Gastroesophageal sphincter (tissue), 4 donors: Measurements from ENCODE around the gene ANKRD35. TPM values are rescaled to one million over a fixed set of nuclear protein-coding genes. Genes with fewer than 3 reads are reported as not detected.
A peak's percentile ranks its signal among the peaks of the same experiment; 100 is the strongest.

Source experiments
- ATAC-seq: fragments of 150-250 bp; one replicate; pipeline ENCODE4 v1.9.1; 2016; ENCODE audit warnings: mild to moderate bottlenecking, moderate library complexity
- H3K27ac ChIP-seq, 4 donors: fragments of 200-600 bp; sonication (generic) in 3 of 4; 1 replicate in 3 of 4; 2 replicates in 1 of 4; pipeline ENCODE4 v1.5.1; 2016 to 2019
- H3K27me3 ChIP-seq: fragments of 200-600 bp; sonication (generic); one replicate; pipeline ENCODE4 v1.5.1; 2019
- H3K36me3 ChIP-seq, 2 donors: fragments of 200-600 bp; sonication (generic); one replicate each; pipeline ENCODE4 v1.5.1; 2019; ENCODE audit warnings: control low read depth in 1 of 2
- H3K4me1 ChIP-seq, 3 donors: fragments of 200-600 bp; sonication (generic); 1 replicate in 2 of 3; 2 replicates in 1 of 3; pipeline ENCODE4 v1.5.1; 2016 to 2019; ENCODE audit warnings: control low read depth in 2 of 3
- H3K4me3 ChIP-seq, 2 donors: fragments of 200-600 bp; sonication (generic); one replicate each; pipeline ENCODE4 v1.5.1; 2019; ENCODE audit warnings: mild to moderate bottlenecking in 1 of 2, moderate library complexity in 1 of 2
- H3K9me3 ChIP-seq, 3 donors: fragments of 200-600 bp; sonication (generic); one replicate each; pipeline ENCODE4 v1.5.1; 2017 to 2019; ENCODE audit warnings: control low read depth in 2 of 3
- EP300 ChIP-seq: sonication (generic); formaldehyde crosslinking; IDR thresholded peaks from one replicate; pipeline ENCODE4 v1.6.1; 2017; ENCODE audit warnings: antibody characterized with exemption, mild to moderate bottlenecking
- POLR2A ChIP-seq, 2 donors: fragments of 450-650 bp; IDR thresholded peaks; one replicate each; pipeline ENCODE4 v1.6.1; 2017; ENCODE audit warnings: antibody characterized with exemption in 2 of 2, mild to moderate bottlenecking in 2 of 2, moderate library complexity in 1 of 2
- POLR2AphosphoS5 ChIP-seq: sonication (generic); formaldehyde crosslinking; IDR thresholded peaks from one replicate; pipeline ENCODE4 v1.6.1; 2017; ENCODE audit warnings: antibody characterized with exemption
- WGBS, 2 donors: methylation state at CpG; one replicate each; pipeline ENCODE4 v1.1.5; 2018; ENCODE audit warnings: low coverage in 1 of 2; 5-methylcytosine and 5-hydroxymethylcytosine counted together
- total RNA-seq, 4 donors: library from RNA; depleted of rRNA; stranded (reverse); fragments of >200 nt; gene quantifications; one replicate each; pipeline ENCODE4 v1.1.0, GENCODE V29; 2016
- TF ChIP-seq, protein P1 (sequence below), 4 experiments: fragments of 200-600 bp in 2 of 4; fragments of 450-650 bp in 2 of 4; sonication (generic) in 1 of 4; IDR thresholded peaks; one replicate each; pipeline ENCODE4 v1.5.1; 2017 to 2019; ENCODE audit warnings: antibody characterized with exemption in 4 of 4, mild to moderate bottlenecking in 2 of 4, moderate library complexity in 2 of 4

ANKRD35 gene
- total RNA-seq, 4 donors from 2014 or later = 5.2 to 13.7 (median 7.9) TPM

DNA sequence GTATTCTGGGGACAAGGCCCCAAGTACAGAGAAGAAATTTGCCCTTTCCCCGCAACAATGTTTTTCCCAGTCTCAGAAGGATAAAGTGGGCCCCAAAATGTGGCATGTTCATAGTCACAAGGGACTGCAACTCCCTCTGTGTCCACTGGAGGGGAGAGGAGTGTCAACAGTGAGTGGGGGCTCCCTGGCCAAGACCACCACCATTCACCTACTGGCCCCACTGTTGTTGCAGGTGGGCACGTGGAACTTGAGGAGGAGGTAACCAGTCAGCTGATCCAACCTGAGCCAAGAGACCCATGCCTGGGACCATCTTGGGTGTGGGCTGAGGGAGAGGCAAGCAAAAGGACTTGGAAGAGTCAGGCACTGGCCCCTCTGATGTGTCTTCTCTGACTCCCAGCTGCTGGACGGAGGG is 39.5 kb downstream of the ANKRD35 start:
- TF ChIP-seq POLR2AphosphoS5 (no peak), EP300 (no peak), POLR2A (IDR thresholded peaks at IDR 0.05) (no peak)
- TF ChIP-seq, protein P1, sequence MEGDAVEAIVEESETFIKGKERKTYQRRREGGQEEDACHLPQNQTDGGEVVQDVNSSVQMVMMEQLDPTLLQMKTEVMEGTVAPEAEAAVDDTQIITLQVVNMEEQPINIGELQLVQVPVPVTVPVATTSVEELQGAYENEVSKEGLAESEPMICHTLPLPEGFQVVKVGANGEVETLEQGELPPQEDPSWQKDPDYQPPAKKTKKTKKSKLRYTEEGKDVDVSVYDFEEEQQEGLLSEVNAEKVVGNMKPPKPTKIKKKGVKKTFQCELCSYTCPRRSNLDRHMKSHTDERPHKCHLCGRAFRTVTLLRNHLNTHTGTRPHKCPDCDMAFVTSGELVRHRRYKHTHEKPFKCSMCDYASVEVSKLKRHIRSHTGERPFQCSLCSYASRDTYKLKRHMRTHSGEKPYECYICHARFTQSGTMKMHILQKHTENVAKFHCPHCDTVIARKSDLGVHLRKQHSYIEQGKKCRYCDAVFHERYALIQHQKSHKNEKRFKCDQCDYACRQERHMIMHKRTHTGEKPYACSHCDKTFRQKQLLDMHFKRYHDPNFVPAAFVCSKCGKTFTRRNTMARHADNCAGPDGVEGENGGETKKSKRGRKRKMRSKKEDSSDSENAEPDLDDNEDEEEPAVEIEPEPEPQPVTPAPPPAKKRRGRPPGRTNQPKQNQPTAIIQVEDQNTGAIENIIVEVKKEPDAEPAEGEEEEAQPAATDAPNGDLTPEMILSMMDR (IDR thresholded peaks at IDR 0.05) = peak; percentile 51 to 62 (median 54)
- peak overlapping the region in 1 of 2 donors; percentile 61 for H3K4me3 ChIP-seq
- peaks cover 0 to 17% (median 7%) of the 10 kb centered on the region in 3 donors for H3K4me1 ChIP-seq
- peaks cover 0 to 63% of the 10 kb centered on the region in 2 donors for H3K36me3 ChIP-seq
- peak overlapping the region in 3 of 4 donors; percentile 76 to 84 (median 84) for H3K27ac ChIP-seq
- no peaks in the 10 kb centered on the region for H3K27me3 ChIP-seq
- no peaks in the 10 kb centered on the region for H3K9me3 ChIP-seq
- peak; percentile 39 for ATAC-seq
- WGBS, 2 donors = 100% methylated on average over 1 of the region's 3 CpGs; no CpG with 5 or more reads in 1 of the 2 donors

DNA sequence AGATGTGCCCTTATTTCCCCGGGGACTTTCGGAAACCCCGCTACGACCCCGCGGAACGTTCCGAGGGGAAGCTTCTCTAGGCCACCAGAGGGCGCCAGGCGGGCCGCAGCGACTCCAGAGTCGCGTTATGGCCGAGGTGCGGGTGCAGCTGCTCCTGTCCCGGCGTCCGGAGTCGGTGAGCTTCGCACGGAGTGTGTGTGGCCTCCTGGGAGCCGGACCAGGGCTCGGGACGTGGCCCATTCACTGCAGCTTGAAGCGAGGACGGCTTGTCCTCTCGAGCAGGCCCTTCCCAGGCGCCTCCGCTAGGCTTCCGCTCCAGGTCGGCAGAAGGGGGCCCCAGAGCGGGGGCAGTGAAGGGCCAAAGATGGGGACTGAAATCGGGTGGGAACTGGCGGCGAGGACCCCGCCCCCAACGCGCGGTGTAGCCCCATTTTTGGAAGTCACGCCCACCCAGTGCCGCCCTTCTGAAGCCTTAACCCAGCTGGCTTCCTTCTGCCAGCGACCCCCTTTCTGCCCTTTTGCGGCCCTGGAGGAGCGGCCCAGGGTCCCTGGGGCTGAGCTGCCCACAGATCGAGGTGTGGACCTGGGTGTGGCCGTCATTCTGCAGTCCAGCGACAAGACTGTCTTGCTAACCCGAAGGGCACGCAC is 40.0 kb downstream of the ANKRD35 start, which contains the start of gene NUDT17:
TSS of gene NUDT17 (plus strand) at position 117 of the 648 bp plus-strand sequence. CDS start at position 128, 11 bp downstream.
- WGBS, 2 donors = 0% methylated on average over 7 of the region's 50 CpGs
- peak within 1 kb of the TSS; percentile 30 to 84 (median 80) for H3K27ac ChIP-seq

DNA sequence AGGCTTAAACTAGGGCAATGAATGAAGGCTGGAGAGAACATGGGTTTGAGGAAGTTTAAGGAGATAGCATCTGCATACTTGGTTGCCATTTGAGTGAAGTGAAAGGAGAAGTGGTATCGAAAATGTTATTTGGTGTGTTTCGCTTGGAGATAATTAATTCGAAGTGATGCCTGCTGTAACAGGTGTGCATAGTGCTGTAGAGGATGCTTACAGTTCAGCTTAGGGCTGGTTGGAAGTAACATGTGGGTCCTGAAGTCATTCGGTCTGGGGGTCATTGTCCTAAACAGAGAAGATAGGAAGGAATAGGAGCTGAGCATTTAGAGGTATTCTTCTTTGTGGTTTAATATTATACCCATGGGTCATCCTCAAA is 40.5 kb downstream of the ANKRD35 start:
- H3K27me3 ChIP-seq = no peaks in the 10 kb centered on the region
- peak overlapping the region in 3 of 4 donors; percentile 76 to 84 (median 84) for H3K27ac ChIP-seq
- peak; percentile 46 for ATAC-seq
- H3K4me3 ChIP-seq = peak overlapping the region; percentile 37 to 61
- peaks cover 0 to 17% (median 7%) of the 10 kb centered on the region in 3 donors for H3K4me1 ChIP-seq
- TF ChIP-seq POLR2AphosphoS5 = no peak
- no peak for TF ChIP-seq EP300
- no peak for TF ChIP-seq POLR2A (IDR thresholded peaks at IDR 0.05)
- TF ChIP-seq, protein P1 (IDR thresholded peaks at IDR 0.05) = no peak
- H3K9me3 ChIP-seq = no peaks in the 10 kb centered on the region
- peaks cover 0 to 63% of the 10 kb centered on the region in 2 donors for H3K36me3 ChIP-seq
- WGBS, 2 donors = 10 to 22% methylated on average over 4 of the region's 4 CpGs

More for the DNA sequence above, 40.0 kb downstream of the ANKRD35 start, which contains the start of gene NUDT17:
- TF ChIP-seq, protein P1 (IDR thresholded peaks at IDR 0.05) = peak; percentile 66 to 95 (median 86)
- TF ChIP-seq POLR2AphosphoS5 (peak; percentile 42), POLR2A (IDR thresholded peaks at IDR 0.05) (no peak), EP300 (no peak)
- ATAC-seq = peak; percentile 88
- Histone ChIP-seq H3K4me3 (peak within 1 kb of the TSS; percentile 37 to 61), H3K27me3 (no peaks in the 10 kb centered on the region), H3K9me3 (no peaks in the 10 kb centered on the region), H3K4me1 (peaks cover 0 to 17% (median 7%) of the 10 kb centered on the region in 3 donors), H3K36me3 (peaks cover 0 to 63% of the 10 kb centered on the region in 2 donors)

DNA sequence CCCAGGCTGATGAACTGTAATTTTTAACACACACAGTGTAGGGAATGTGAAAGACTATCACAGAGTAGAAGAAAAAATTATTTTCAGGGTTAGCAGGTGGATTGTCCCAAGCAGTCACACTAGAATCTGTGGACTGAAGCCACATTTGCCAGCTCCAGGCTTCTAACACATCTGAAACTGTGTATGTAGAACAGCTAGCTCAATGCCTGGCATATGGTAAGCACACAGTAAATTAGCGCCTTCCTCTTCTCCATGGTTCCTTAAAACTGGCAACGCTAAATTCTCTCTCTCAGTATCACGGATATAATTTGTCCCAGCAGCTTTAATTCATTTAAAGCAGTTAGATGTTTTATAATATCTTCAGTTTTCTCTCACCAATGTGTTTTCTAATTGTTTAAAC is 42.6 kb downstream of the ANKRD35 start:
- Histone ChIP-seq H3K4me3 (no peak overlapping the region), H3K36me3 (peaks cover 0 to 63% of the 10 kb centered on the region in 2 donors), H3K27ac (no peak overlapping the region), H3K27me3 (no peaks in the 10 kb centered on the region), H3K9me3 (no peaks in the 10 kb centered on the region), H3K4me1 (peaks cover 0 to 17% (median 7%) of the 10 kb centered on the region in 3 donors)
- ATAC-seq = no peak
- TF ChIP-seq, protein P1 (IDR thresholded peaks at IDR 0.05) = no peak
- TF ChIP-seq POLR2AphosphoS5 (no peak), EP300 (no peak), POLR2A (IDR thresholded peaks at IDR 0.05) (no peak)
- 86 to 88% methylated on average over 3 of the region's 3 CpGs for WGBS, 2 donors
